BLaER1 (cell line): ENCODE results near the gene CYP46A1.

Experiments
- H3K27ac ChIP-seq: shearing (Covaris generic); formaldehyde crosslinking; 2 replicates; pipeline ENCODE4 v1.8.1; 2022
- H3K27me3 ChIP-seq: shearing (Covaris generic); formaldehyde crosslinking; 2 replicates; pipeline ENCODE4 v1.8.1; 2022
- H3K36me3 ChIP-seq: shearing (Covaris generic); formaldehyde crosslinking; 2 replicates; pipeline ENCODE4 v1.8.1; 2022
- H3K4me1 ChIP-seq: shearing (Covaris generic); formaldehyde crosslinking; 2 replicates; pipeline ENCODE4 v1.8.1; 2022
- H3K4me2 ChIP-seq: shearing (Covaris generic); formaldehyde crosslinking; 2 replicates; pipeline ENCODE4 v1.8.1; 2022
- H3K4me3 ChIP-seq: shearing (Covaris generic); formaldehyde crosslinking; 2 replicates; pipeline ENCODE4 v1.8.1; 2022
- H3K9ac ChIP-seq: shearing (Covaris generic); formaldehyde crosslinking; 2 replicates; pipeline ENCODE4 v1.8.1; 2022
- H3K9me3 ChIP-seq: shearing (Covaris generic); formaldehyde crosslinking; 2 replicates; pipeline ENCODE4 v1.8.1; 2022
- H4K20me1 ChIP-seq: shearing (Covaris generic); formaldehyde crosslinking; 2 replicates; pipeline ENCODE4 v1.8.1; 2022
- Cebpa-rat ChIP-seq: shearing (Covaris generic); IDR thresholded peaks from 2 replicates; pipeline ENCODE4 v1.8.1; 2022

CYP46A1 gene

GRCh38 chr14:99749763-99750715, 65.9 kb downstream of the CYP46A1 start:
- Histone ChIP-seq H3K36me3 (no peaks in the 10 kb centered on the region), H3K4me2 (peak overlapping the region; percentile 96), H4K20me1 (no peaks in the 10 kb centered on the region), H3K9ac (peak overlapping the region; percentile 43), H3K4me1 (peaks cover 99% of the 10 kb centered on the region), H3K27me3 (no peaks in the 10 kb centered on the region), H3K27ac (peak overlapping the region; percentile 67), H3K9me3 (no peaks in the 10 kb centered on the region), H3K4me3 (no peak overlapping the region)
- no peak for TF ChIP-seq Cebpa-rat

GRCh38 chr14:99750746-99751450, 66.8 kb downstream of the CYP46A1 start:
- no peaks in the 10 kb centered on the region for H4K20me1 ChIP-seq
- no peak overlapping the region for H3K4me3 ChIP-seq
- H3K27ac ChIP-seq = peak overlapping the region; percentile 67
- H3K9ac ChIP-seq = no peak overlapping the region; the same call in 1 of the 2 replicates
- no peaks in the 10 kb centered on the region for H3K27me3 ChIP-seq
- H3K4me1 ChIP-seq = peaks cover 99% of the 10 kb centered on the region
- no peak for TF ChIP-seq Cebpa-rat
- H3K9me3 ChIP-seq = no peaks in the 10 kb centered on the region
- peak overlapping the region; percentile 96 for H3K4me2 ChIP-seq
- H3K36me3 ChIP-seq = no peaks in the 10 kb centered on the region

GRCh38 chr14:99751539-99752485, 67.7 kb downstream of the CYP46A1 start:
- no peaks in the 10 kb centered on the region for H3K27me3 ChIP-seq
- H3K9ac ChIP-seq = peak overlapping the region; percentile 56; the same call in 1 of the 2 replicates

GRCh38 chr14:99752486-99753121, 68.5 kb downstream of the CYP46A1 start:
- TF ChIP-seq Cebpa-rat = no peak

More at GRCh38 chr14:99751539-99752485, 67.7 kb downstream of the CYP46A1 start:
- Histone ChIP-seq H3K9me3 (no peaks in the 10 kb centered on the region), H4K20me1 (no peaks in the 10 kb centered on the region), H3K4me2 (peak overlapping the region; percentile 96), H3K4me1 (peaks cover 99% of the 10 kb centered on the region), H3K27ac (peak overlapping the region; percentile 67), H3K4me3 (peak overlapping the region; percentile 42), H3K36me3 (no peaks in the 10 kb centered on the region)
- no peak for TF ChIP-seq Cebpa-rat

GRCh38 chr14:99753225-99754140, 69.4 kb downstream of the CYP46A1 start:
- H3K36me3 ChIP-seq = no peaks in the 10 kb centered on the region
- peak overlapping the region; percentile 39 for H3K4me3 ChIP-seq
- no peaks in the 10 kb centered on the region for H3K27me3 ChIP-seq
- H3K4me2 ChIP-seq = peak overlapping the region; percentile 96
- no peaks in the 10 kb centered on the region for H4K20me1 ChIP-seq
- no peaks in the 10 kb centered on the region for H3K9me3 ChIP-seq
- H3K4me1 ChIP-seq = peaks cover 99% of the 10 kb centered on the region
- H3K9ac ChIP-seq = peak overlapping the region; percentile 55; the same call in 1 of the 2 replicates
- peak overlapping the region; percentile 83 for H3K27ac ChIP-seq
- no peak for TF ChIP-seq Cebpa-rat

More at GRCh38 chr14:99752486-99753121, 68.5 kb downstream of the CYP46A1 start:
- H3K9me3 ChIP-seq = no peaks in the 10 kb centered on the region
- peak overlapping the region; percentile 42 for H3K4me3 ChIP-seq
- peaks cover 99% of the 10 kb centered on the region for H3K4me1 ChIP-seq
- H3K36me3 ChIP-seq = no peaks in the 10 kb centered on the region
- peak overlapping the region; percentile 96 for H3K4me2 ChIP-seq
- peak overlapping the region; percentile 56; the same call in 1 of the 2 replicates for H3K9ac ChIP-seq
- H3K27ac ChIP-seq = peak overlapping the region; percentile 67
- H4K20me1 ChIP-seq = no peaks in the 10 kb centered on the region
- H3K27me3 ChIP-seq = no peaks in the 10 kb centered on the region

- no peaks in the 10 kb centered on the region for H3K27me3 ChIP-seq
- peak overlapping the region; percentile 83 for H3K27ac ChIP-seq
- H3K9ac ChIP-seq = peak overlapping the region; percentile 40; the same call in 1 of the 2 replicates
Measured at GRCh38 chr14:99754141-99755067, 70.3 kb downstream of the CYP46A1 start.

GRCh38 chr14:99755068-99755405, 70.9 kb downstream of the CYP46A1 start:
- peaks cover 99% of the 10 kb centered on the region for H3K4me1 ChIP-seq

More at GRCh38 chr14:99754141-99755067, 70.3 kb downstream of the CYP46A1 start:
- H3K9me3 ChIP-seq = no peaks in the 10 kb centered on the region
- TF ChIP-seq Cebpa-rat = no peak
- peak overlapping the region; percentile 96 for H3K4me2 ChIP-seq
- H3K36me3 ChIP-seq = no peaks in the 10 kb centered on the region
- H3K4me3 ChIP-seq = no peak overlapping the region
- no peaks in the 10 kb centered on the region for H4K20me1 ChIP-seq
- peaks cover 99% of the 10 kb centered on the region for H3K4me1 ChIP-seq

More at GRCh38 chr14:99755068-99755405, 70.9 kb downstream of the CYP46A1 start:
- no peaks in the 10 kb centered on the region for H3K27me3 ChIP-seq
- H3K27ac ChIP-seq = peak overlapping the region; percentile 83; the same call in 1 of the 2 replicates
- no peaks in the 10 kb centered on the region for H3K9me3 ChIP-seq
- H4K20me1 ChIP-seq = no peaks in the 10 kb centered on the region
- H3K36me3 ChIP-seq = no peaks in the 10 kb centered on the region
- H3K9ac ChIP-seq = peak overlapping the region; percentile 40; the same call in 1 of the 2 replicates
- TF ChIP-seq Cebpa-rat = no peak
- H3K4me2 ChIP-seq = peak overlapping the region; percentile 96
- H3K4me3 ChIP-seq = no peak overlapping the region
